ENCODE data around the gene HMCN1.

DNA sequence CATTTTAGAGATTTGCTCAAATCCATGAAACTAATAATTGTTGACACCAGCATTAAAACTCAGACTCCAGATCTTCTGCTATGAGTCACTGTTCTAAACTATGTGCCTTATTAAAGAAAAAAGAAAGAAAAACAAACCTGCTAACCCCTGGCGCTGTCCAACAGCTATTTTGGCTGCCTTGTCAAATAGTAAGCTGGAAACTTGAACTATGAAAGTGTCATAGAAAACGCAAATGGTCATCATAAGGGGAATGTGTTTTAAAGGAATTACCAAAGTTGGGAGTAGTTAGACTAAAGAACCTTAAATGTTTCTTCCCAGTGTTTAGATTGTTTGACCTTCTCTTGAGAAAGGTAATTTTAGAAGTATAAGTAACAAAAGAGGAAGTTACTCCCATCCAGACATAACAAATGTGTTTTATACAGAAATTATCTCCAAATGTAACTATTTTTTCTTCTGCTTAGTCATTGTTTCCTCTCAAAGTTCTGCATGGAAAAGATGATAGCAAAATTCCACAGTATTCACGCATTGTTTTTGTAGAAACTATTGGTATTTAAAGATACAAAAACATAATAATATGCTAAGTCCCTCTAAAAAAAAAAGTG lies 368.5 kb downstream of the HMCN1 start:
- TF ChIP-seq, protein P1, sequence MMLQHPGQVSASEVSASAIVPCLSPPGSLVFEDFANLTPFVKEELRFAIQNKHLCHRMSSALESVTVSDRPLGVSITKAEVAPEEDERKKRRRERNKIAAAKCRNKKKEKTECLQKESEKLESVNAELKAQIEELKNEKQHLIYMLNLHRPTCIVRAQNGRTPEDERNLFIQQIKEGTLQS (IDR thresholded peaks at IDR 0.05): no peak
- TF ChIP-seq FOXA1 (IDR thresholded peaks at IDR 0.05) (no peak), EGR1 (IDR thresholded peaks at IDR 0.05; ENCODE audit: low read depth in 2 of 2) (no peak), TAF1 (conservative IDR thresholded peaks at IDR 0.05) (no peak), RAD21 (IDR thresholded peaks at IDR 0.05) (no peak), YY1 (IDR thresholded peaks at IDR 0.05) (no peak)
- TF ChIP-seq, protein P2, sequence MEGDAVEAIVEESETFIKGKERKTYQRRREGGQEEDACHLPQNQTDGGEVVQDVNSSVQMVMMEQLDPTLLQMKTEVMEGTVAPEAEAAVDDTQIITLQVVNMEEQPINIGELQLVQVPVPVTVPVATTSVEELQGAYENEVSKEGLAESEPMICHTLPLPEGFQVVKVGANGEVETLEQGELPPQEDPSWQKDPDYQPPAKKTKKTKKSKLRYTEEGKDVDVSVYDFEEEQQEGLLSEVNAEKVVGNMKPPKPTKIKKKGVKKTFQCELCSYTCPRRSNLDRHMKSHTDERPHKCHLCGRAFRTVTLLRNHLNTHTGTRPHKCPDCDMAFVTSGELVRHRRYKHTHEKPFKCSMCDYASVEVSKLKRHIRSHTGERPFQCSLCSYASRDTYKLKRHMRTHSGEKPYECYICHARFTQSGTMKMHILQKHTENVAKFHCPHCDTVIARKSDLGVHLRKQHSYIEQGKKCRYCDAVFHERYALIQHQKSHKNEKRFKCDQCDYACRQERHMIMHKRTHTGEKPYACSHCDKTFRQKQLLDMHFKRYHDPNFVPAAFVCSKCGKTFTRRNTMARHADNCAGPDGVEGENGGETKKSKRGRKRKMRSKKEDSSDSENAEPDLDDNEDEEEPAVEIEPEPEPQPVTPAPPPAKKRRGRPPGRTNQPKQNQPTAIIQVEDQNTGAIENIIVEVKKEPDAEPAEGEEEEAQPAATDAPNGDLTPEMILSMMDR (IDR thresholded peaks at IDR 0.05; ENCODE audit: low read depth, low read length, missing input control): no peak

Data from liver (tissue), 3 donors.